A549 treated with dexamethasone at 1 μM for 4 hours (cell line): Measurements from ENCODE around the gene WDR36. TPM values are rescaled to one million over a fixed set of nuclear protein-coding genes. Genes with fewer than 3 reads are reported as not detected.

ENCODE experiments used
- total RNA-seq: library from RNA; stranded (reverse); fragments of 200-300 nt; extraction: Qiagen RNA extraction; gene quantifications from 5 replicates; pipeline ENCODE4 v1.2.3, GENCODE V29; 2022

WDR36 gene
- 13.2 to 22.3 TPM (median 19.0 TPM) in 5 replicates for total RNA-seq

GRCh38 chr5:111092062-111092853 lies at the start of gene WDR36:
TSS of gene WDR36 (plus strand) at chr5:111092348. CDS start at chr5:111092457, 109 bp downstream.

GRCh38 chr5:111071413-111071812 lies 20.7 kb upstream of the WDR36 start, which contains the start of gene TSLP:
TSS of gene TSLP (plus strand) at chr5:111071713. CDS start at chr5:111071891, 178 bp downstream.

Other genes with a start within 250 kb of the WDR36 start
- gene TSLP, start 20.6 kb upstream of the WDR36 start, total RNA-seq, result not detected in 5 replicates
- gene CAMK4, start 132.0 kb downstream of the WDR36 start, total RNA-seq, result 0.03 to 0.21 TPM (median 0.08 TPM) in 4 of 5 replicates, not detected in the other